ENCODE measurements around the gene NFYB.

NFYB gene

GRCh38 chr12:104155711-104156555 is 17.9 kb upstream of the NFYB start:
- DNase-seq (ENCODE audit: low spot score) = no peak

- no peak for DNase-seq (ENCODE audit: low spot score)
Observed at GRCh38 chr12:104154806-104155205, 16.8 kb upstream of the NFYB start.

GRCh38 chr12:104154286-104154685 is 16.3 kb upstream of the NFYB start:
- no peak for DNase-seq (ENCODE audit: low spot score)

GRCh38 chr12:104152685-104153241 is 14.8 kb upstream of the NFYB start:
- no peak for DNase-seq (ENCODE audit: low spot score)

GRCh38 chr12:104150416-104150815 is 12.4 kb upstream of the NFYB start:
- DNase-seq (ENCODE audit: low spot score) = no peak

GRCh38 chr12:104147346-104147745 is 9.3 kb upstream of the NFYB start:
- DNase-seq (ENCODE audit: low spot score) = no peak

GRCh38 chr12:104143918-104144317 is 5.9 kb upstream of the NFYB start:
- no peak for DNase-seq (ENCODE audit: low spot score)

- DNase-seq (ENCODE audit: low spot score) = no peak
Observed at GRCh38 chr12:104143002-104143401, 5.0 kb upstream of the NFYB start.

GRCh38 chr12:104142543-104142942 is 4.5 kb upstream of the NFYB start:
- no peak for DNase-seq (ENCODE audit: low spot score)

GRCh38 chr12:104138797-104139152 is 765 bp upstream of the NFYB start:
- no peak for DNase-seq (ENCODE audit: low spot score)

- DNase-seq (ENCODE audit: low spot score) = peak; percentile 33
Observed at GRCh38 chr12:104137001-104137901, 759 bp downstream of the NFYB start.

- no peak for DNase-seq (ENCODE audit: low spot score)
Observed at GRCh38 chr12:104136577-104136976, 1.4 kb downstream of the NFYB start.

GRCh38 chr12:104134882-104135281 is 3.1 kb downstream of the NFYB start:
- DNase-seq (ENCODE audit: low spot score) = no peak

- DNase-seq (ENCODE audit: low spot score) = no peak
Observed at GRCh38 chr12:104133866-104134265, 4.1 kb downstream of the NFYB start.

GRCh38 chr12:104133321-104133720 is 4.7 kb downstream of the NFYB start:
- DNase-seq (ENCODE audit: low spot score) = no peak

GRCh38 chr12:104132351-104132956 is 5.6 kb downstream of the NFYB start:
- no peak for DNase-seq (ENCODE audit: low spot score)

- no peak for DNase-seq (ENCODE audit: low spot score)
Observed at GRCh38 chr12:104131609-104132008, 6.4 kb downstream of the NFYB start.

GRCh38 chr12:104130760-104131159 is 7.2 kb downstream of the NFYB start:
- DNase-seq (ENCODE audit: low spot score) = no peak

- no peak for DNase-seq (ENCODE audit: low spot score)
Observed at GRCh38 chr12:104126548-104126947, 11.5 kb downstream of the NFYB start.

GRCh38 chr12:104122298-104122697 is 15.7 kb downstream of the NFYB start:
- no peak for DNase-seq (ENCODE audit: low spot score)

- no peak for DNase-seq (ENCODE audit: low spot score)
Observed at GRCh38 chr12:104121001-104121400, 17.0 kb downstream of the NFYB start.

GRCh38 chr12:104115587-104115975 is 22.4 kb downstream of the NFYB start:
- no peak for DNase-seq (ENCODE audit: low spot score)

All from hematopoietic multipotent progenitor cell treated with erythropoietin and hydrocortisone succinate and interleukin-3 and kit ligand, for 15 days (in vitro differentiated cells).